HG03066 (cell line): ENCODE data around the gene GOLGA1.
"Not testable (repeated sequence)": the region's sequence is repeated elsewhere in the genome, so short reads cannot be mapped to it uniquely, and the experiment has no call there.

ENCODE experiments used
- ATAC-seq: cut with Tn5 transposase; IDR thresholded peaks from one replicate; pipeline ENCODE4 v1.9.1; 2021; ENCODE audit warnings: low read depth; ENCODE audit not compliant: unreplicated experiment

GOLGA1 gene

DNA sequence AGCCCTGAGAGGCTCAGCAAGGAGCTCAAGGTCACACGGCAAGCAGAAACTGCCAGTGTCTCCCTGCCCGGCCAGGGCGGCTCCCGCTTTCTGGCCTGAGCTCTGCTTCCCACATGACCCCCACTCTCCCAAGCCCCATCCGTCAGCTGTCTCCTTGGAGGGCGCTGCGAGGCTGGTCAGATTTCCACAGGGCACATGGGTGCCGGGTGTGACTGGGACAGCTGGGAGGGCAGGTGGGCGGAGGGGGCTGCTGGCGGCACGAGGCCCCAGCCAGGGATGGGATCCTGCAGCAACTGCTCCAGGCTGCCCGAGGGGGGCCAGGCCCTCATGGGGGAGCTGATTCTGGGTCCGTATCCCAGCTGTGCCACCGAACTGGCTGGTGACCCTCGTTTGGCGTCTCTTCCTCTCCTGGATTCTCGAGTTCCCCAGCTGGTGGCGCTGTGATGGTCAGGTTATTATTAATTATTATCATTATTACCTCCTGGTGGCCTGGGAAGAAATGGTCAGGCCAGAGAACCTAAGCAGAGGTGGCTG lies 100.5 kb downstream of the GOLGA1 start:
- no peak for ATAC-seq

- ATAC-seq, result no peak
Observed at GRCh38 chr9:124839612-124840299, 101.1 kb downstream of the GOLGA1 start.

DNA sequence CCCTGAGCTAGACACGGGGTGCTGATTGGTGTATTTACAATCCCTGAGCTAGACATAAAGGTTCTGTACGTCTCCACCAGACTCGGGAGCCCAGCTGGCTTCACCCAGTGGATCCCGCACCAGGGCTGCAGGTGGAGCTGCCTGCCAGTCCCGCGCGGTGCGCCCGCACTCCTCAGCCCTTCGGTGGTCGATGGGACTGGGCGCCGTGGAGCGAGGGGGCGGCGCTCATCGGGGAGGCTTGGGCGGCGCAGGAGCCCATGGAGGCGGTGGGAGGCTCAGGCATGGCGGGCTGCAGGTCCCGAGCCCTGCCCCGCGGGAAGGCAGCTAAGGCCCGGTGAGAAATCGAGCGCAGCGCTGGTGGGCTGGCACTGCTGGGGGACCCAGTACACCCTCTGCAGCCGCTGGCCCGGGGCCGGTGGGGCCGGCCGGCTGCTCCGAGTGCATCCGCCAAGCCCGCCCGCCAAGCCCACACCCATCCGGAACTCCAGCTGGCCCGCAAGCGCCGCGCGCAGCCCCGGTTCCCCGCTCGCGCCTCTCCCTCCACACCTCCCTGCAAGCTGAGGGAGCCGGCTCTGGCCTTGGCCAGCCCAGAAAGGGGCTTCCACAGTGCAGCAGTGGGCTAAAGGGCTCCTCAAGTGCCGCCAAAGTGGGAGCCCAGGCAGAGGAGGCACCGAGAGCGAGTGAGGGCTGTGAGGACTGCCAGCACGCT lies 102.2 kb downstream of the GOLGA1 start:
- not testable (repeated sequence) for ATAC-seq

GRCh38 chr9:124838132-124838531 lies 102.8 kb downstream of the GOLGA1 start:
- ATAC-seq, result not testable (repeated sequence)

GRCh38 chr9:124835026-124835557 lies 105.8 kb downstream of the GOLGA1 start:
- no peak for ATAC-seq

DNA sequence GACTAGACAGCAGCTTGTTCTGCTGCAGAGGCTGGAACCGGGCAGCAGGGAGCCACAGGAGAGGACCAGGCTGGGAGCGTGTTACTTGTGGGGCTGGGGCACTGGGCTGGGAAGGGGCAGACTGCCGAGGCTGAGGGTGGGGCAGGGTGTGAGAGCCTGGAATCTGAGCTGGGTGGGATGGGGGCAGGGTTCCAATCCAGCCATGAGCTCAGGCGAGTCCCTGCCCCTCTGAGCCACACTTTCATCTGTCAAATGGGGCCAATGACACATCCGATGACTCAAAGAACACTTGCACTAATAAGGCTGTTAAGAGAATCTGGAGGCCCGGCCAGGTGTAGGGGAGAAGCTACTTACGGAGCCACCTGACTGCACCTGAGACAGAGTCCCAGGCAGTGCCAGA lies 106.3 kb downstream of the GOLGA1 start:
- no peak for ATAC-seq

DNA sequence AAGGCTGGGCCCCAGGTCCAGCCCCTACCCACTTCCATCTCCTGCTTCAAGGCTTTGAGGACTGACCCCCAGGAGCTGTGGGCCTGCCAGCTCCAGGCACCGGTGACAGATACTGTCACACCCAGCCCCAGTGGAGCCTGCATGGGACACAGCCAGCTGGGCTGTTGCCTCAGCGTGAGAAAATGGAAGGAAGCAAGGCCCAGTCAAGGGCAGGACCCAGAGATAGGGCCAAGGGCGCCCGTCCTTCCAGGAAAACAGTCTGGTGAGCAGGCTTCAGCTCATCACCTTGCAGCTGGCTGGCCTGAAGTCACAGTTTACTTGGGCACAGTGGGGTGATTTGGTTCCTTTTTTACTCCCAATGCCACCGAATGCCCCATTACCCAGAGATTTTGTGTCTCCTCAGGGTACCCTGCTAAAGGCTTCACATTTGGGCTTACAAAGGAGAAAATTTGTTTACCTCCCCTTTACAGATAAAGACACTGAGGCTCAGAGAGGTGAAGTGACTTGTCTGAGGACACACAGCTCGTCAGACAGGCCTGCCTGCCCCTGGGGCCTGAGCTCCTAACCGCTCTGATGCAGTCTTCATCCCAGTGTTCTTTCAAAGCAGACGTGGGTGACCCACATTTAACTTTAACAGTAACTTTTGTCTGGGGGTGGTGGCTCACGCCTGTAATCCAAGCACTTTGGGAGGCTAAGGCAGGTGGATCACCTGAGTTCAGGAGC lies 109.1 kb downstream of the GOLGA1 start:
- no peak for ATAC-seq

DNA sequence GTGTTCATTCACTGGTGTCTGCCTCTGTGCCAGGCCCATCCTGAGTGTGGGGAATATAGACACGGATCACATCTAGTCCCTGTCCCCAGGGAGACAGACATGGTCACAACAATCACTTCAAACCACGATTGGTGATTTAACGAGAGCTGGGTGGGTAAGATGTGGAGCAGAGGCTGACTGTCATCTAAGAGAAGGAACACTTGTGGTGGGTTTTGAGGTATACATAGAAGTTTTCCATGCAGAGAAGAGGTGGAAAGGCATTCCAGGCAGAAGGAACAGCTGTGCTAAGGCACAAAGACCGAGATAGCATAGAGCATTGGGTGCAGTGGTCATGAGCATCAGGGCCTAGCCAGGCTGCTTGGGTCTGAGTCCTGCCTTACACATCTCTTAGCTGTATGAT lies 110.3 kb downstream of the GOLGA1 start:
- ATAC-seq, result no peak

DNA sequence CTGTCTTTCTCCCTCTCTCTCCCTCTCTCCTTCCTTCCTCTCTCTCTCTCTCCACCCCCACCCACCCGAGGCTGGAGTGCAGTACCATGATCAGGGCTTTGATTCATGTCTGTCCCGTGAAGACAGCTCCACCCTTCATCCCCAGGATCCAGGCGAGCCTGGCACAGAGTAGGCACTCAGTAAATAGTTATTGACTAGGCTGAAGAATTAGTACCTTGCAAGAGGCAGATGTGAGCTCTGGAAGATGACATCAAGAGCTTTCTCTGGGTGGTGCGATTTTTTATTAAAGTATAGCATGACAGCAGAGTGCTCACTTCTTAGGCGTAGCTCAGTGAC lies 111.6 kb downstream of the GOLGA1 start:
- no peak for ATAC-seq

DNA sequence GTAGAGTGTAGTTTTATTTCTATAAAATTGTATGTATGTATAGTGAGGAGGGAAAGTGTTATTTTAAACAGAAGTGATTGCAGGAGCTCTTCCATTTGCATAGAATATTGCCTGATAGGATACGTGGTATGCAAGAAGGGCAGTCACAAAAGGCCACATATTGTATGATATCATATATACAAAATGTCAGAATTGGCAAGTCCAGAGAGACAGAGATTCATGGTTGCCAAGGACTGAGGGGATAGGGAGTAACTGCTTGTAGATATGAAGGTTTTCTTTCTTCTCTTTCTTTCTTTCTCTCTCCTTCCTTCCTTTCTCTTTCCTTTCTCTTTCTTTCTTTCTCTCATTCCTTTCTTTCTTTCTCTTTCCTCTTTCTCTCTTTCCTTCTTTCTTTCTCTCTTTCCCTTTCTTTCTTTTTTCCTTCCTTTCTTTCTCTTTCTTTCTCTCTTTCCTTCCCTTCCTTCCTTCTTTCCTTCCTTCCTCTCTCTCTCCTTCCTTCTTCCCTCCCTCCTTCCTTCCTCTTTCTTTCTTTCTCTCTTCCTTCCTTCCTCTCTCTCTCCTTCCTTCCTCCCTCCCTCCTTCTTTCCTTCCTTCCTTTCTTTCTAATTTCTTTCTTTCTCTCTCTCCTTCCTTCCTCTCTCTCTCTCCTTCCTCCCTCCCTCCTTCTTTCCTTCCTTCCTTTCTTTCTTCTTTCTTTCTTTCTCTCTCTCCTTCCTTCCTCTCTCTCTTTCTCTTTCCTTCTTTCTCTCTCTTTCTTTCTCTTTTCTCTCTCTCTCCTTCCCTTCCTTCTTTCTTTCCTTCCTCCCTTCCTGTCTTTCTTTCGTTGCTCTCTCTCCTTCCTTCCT lies 112.2 kb downstream of the GOLGA1 start:
- ATAC-seq, result no peak
